HG02571 (cell line): ENCODE data around the gene IL17C.

Experiments
- ATAC-seq: cut with Tn5 transposase; IDR thresholded peaks from one replicate; pipeline ENCODE4 v1.9.1; 2021; ENCODE audit warnings: mild to moderate bottlenecking, moderate library complexity; ENCODE audit not compliant: unreplicated experiment

Gene IL17C

GRCh38 chr16:88627531-88628411, 10.6 kb upstream of the IL17C start:
- no peak for ATAC-seq

- no peak for ATAC-seq
Measured at GRCh38 chr16:88628512-88628974, 9.8 kb upstream of the IL17C start.

- ATAC-seq, result no peak
Measured at GRCh38 chr16:88629835-88630234, 8.5 kb upstream of the IL17C start.

- no peak for ATAC-seq
Measured at GRCh38 chr16:88630433-88630832, 7.9 kb upstream of the IL17C start.

GRCh38 chr16:88630941-88631340, 7.4 kb upstream of the IL17C start:
- ATAC-seq, result no peak

- no peak for ATAC-seq
Measured at GRCh38 chr16:88631384-88631783, 7.0 kb upstream of the IL17C start.

- ATAC-seq, result no peak
Measured at GRCh38 chr16:88631920-88632586, 6.3 kb upstream of the IL17C start.

- ATAC-seq, result no peak
Measured at GRCh38 chr16:88632587-88632930, 5.8 kb upstream of the IL17C start.

GRCh38 chr16:88633684-88634140, 4.7 kb upstream of the IL17C start:
- no peak for ATAC-seq

GRCh38 chr16:88634141-88634993, 4.0 kb upstream of the IL17C start:
- peak; percentile 44 for ATAC-seq

- no peak for ATAC-seq
Measured at GRCh38 chr16:88634994-88635670, 3.2 kb upstream of the IL17C start.

GRCh38 chr16:88635671-88636319, 2.6 kb upstream of the IL17C start:
- ATAC-seq, result no peak

- no peak for ATAC-seq
Measured at GRCh38 chr16:88636488-88637265, 1.7 kb upstream of the IL17C start.

- ATAC-seq, result no peak
Measured at GRCh38 chr16:88639231-88640038, 1.1 kb downstream of the IL17C start.

- no peak for ATAC-seq
Measured at GRCh38 chr16:88640039-88640495, 1.7 kb downstream of the IL17C start.

- no peak for ATAC-seq
Measured at GRCh38 chr16:88640498-88641247, 2.3 kb downstream of the IL17C start.

GRCh38 chr16:88642881-88643643, 4.7 kb downstream of the IL17C start:
- no peak for ATAC-seq
